ENCODE data around the gene STXBP5.

STXBP5 gene

DNA sequence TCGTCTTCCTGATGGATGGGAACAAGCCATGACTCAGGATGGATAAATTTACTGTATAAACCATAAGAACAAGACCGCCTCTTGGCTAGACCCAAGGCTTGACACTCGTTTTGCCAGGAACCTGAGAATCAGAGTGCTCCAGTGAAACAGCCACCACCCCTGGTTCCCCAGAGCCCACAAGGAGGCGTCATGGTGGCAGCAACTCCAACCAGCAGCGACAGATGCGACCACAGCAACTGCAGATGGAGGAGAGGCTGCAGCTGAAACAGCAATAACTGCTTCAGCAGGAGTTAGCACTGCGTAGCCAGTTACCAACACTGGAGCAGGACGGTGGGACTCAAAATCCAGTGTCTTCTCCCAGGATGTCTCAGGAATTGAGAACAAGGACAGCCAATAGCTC, 203.4 kb downstream of the STXBP5 start:
- no peak for ATAC-seq (replicated peaks)
- no peak for DNase-seq
- no peak overlapping the region for H3K4me3 Mint-ChIP-seq
- peaks cover 22 to 25% of the 10 kb centered on the region in 2 donors for H3K27me3 Mint-ChIP-seq
- no peaks in the 10 kb centered on the region for H3K4me1 Mint-ChIP-seq (ENCODE audit: low read depth in 2 of 2)
- H3K36me3 Mint-ChIP-seq (ENCODE audit: insufficient read depth), result no peaks in the 10 kb centered on the region
- no peaks in the 10 kb centered on the region for H3K9me3 Mint-ChIP-seq
- no peak overlapping the region for H3K27ac Mint-ChIP-seq

DNA sequence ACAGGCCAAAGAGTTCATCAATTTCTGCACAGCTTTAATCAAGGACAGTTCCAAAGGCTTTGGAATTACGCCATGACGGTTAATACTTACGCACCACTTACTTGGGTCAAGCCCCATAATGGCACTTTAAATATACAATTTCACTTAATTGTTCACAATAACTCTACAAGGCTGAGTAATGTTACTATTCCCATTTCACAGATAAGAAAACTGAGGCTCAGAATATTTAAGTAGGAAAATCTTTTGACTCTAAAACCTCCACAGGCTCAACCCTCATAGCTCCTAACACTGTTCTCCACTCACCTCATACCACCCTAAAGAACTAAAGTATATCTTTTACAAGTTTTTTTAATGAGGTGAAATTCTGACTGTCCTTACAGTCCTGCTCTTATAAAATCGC, 212.4 kb downstream of the STXBP5 start:
- ATAC-seq (replicated peaks) (no peak), DNase-seq (no peak)
- H3K36me3 Mint-ChIP-seq (ENCODE audit: insufficient read depth), result no peaks in the 10 kb centered on the region
- H3K9me3 Mint-ChIP-seq, result no peaks in the 10 kb centered on the region
- no peaks in the 10 kb centered on the region for H3K4me1 Mint-ChIP-seq (ENCODE audit: low read depth in 2 of 2)
- H3K4me3 Mint-ChIP-seq, result no peak overlapping the region
- H3K27me3 Mint-ChIP-seq, result peaks cover 12 to 25% of the 10 kb centered on the region in 2 donors
- H3K27ac Mint-ChIP-seq, result no peak overlapping the region

DNA sequence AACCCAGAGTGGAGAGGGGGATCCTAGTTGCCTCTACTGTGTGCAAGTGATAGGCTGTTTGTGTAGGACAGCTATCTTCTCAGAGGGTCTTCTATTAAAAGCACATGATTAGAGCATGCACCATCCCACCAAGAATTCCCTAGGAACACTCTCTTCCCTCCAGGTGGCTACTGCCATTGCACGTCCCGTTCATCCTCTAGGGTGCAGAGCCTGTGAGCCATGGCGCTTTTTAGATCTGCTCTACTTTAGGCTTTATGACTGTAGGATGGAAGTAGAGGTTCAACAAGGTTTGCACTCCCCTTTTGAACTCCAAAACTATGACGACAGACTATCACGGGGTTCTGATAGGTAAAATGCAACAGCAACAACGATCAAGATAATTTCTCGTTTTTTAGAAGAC, 213.7 kb downstream of the STXBP5 start:
- no peaks in the 10 kb centered on the region for H3K36me3 Mint-ChIP-seq (ENCODE audit: insufficient read depth)
- no peak overlapping the region for H3K27ac Mint-ChIP-seq
- H3K9me3 Mint-ChIP-seq, result no peaks in the 10 kb centered on the region
- H3K4me1 Mint-ChIP-seq (ENCODE audit: low read depth in 2 of 2), result no peaks in the 10 kb centered on the region
- H3K27me3 Mint-ChIP-seq, result peaks cover 0 to 12% of the 10 kb centered on the region in 2 donors
- H3K4me3 Mint-ChIP-seq, result no peak overlapping the region
- ATAC-seq (replicated peaks) (no peak), DNase-seq (no peak)

DNA sequence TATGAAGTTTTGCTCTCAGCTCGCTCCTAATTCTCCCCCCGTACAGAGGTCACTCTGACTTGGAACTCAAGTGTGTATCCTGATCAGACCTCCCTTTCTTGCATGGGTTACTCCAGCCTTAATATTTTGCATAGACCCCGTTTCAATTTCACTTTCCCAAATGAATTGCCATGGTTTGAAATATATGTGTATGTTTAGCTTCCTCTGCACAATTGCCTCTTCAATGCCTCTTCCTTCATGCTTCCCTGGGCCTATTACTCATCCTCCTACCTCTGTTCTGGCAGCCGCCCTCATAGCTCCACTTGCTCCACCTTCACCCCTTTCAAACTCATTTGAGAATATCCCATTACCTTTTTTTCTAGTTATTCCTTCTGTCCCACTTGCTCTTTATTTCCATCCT, 214.3 kb downstream of the STXBP5 start:
- Mint-ChIP-seq H3K9me3 (no peaks in the 10 kb centered on the region), H3K27ac (no peak overlapping the region), H3K27me3 (peaks cover 0 to 10% of the 10 kb centered on the region in 2 donors), H3K4me3 (no peak overlapping the region), H3K36me3 (ENCODE audit: insufficient read depth) (no peaks in the 10 kb centered on the region), H3K4me1 (ENCODE audit: low read depth in 2 of 2) (no peaks in the 10 kb centered on the region)
- ATAC-seq (replicated peaks), result no peak
- no peak for DNase-seq

DNA sequence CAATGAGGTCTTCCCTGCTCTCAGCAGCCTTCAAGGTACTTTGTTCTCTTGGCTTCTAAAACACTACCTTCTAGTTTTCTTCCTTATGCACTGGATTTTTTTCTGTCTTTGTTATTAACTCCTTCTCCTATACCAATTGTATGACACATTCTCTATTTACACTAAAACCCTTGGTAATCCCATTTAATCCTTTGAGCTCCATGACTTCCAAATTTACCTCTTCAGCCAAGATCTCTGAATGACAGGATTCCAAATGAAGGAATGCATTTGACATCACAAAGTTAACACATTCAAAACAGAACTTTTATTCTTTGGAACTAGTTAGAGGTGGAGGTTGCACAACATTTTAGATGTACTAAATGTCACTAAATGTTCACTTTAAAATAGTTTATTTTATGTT, 217.7 kb downstream of the STXBP5 start:
- peaks cover 0 to 10% of the 10 kb centered on the region in 2 donors for H3K27me3 Mint-ChIP-seq
- H3K9me3 Mint-ChIP-seq, result no peaks in the 10 kb centered on the region
- H3K4me1 Mint-ChIP-seq (ENCODE audit: low read depth in 2 of 2), result no peaks in the 10 kb centered on the region
- ATAC-seq (replicated peaks), result no peak
- no peak overlapping the region for H3K27ac Mint-ChIP-seq
- H3K4me3 Mint-ChIP-seq, result no peak overlapping the region
- no peak for DNase-seq
- no peaks in the 10 kb centered on the region for H3K36me3 Mint-ChIP-seq (ENCODE audit: insufficient read depth)

DNA sequence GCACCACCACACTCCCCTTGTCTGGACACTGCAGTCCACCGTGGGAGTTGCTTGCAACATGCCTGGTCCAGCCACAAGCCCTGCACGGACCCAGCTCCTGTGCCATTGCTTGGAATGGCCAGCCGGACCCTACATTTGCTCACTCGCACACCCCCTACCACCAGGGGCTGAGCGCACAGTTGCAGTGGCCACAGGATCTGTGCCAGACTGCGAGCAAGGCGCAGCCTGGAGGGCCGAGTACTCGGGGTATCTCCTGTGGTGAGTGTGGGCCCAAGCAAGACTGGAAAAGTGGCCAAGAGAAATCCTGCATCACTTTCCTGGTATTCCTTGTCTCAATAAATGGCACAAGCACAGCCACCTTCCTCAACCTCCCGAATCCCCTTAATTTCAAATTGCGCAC, 218.9 kb downstream of the STXBP5 start:
- H3K36me3 Mint-ChIP-seq (ENCODE audit: insufficient read depth), result no peaks in the 10 kb centered on the region
- H3K27me3 Mint-ChIP-seq, result peaks cover 0 to 10% of the 10 kb centered on the region in 2 donors
- no peak overlapping the region for H3K4me3 Mint-ChIP-seq
- DNase-seq (no peak), ATAC-seq (replicated peaks) (no peak)
- no peaks in the 10 kb centered on the region for H3K9me3 Mint-ChIP-seq
- no peak overlapping the region for H3K27ac Mint-ChIP-seq
- no peaks in the 10 kb centered on the region for H3K4me1 Mint-ChIP-seq (ENCODE audit: low read depth in 2 of 2)

DNA sequence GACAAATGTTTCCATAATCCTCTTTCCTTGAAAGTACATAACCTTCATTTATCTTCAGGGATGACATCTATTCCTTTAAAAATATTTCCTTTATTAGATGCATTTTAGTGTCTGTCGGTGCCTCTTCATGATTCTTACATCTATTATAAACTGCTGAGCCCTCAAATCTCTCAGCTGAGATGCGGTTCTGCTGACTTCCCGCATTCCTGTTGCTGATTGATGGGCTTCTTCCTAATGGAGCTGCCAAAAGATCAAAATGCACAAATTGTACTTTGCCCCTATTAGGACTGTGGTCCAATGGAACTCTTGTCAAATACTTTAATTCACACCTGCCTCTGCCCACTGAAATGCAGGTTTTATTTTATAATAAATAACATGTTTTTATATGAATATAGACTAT, 225.6 kb downstream of the STXBP5 start:
- Mint-ChIP-seq H3K9me3 (no peaks in the 10 kb centered on the region), H3K27me3 (peaks cover 11 to 28% of the 10 kb centered on the region in 2 donors), H3K27ac (no peak overlapping the region), H3K36me3 (ENCODE audit: insufficient read depth) (no peaks in the 10 kb centered on the region), H3K4me3 (no peak overlapping the region), H3K4me1 (ENCODE audit: low read depth in 2 of 2) (no peaks in the 10 kb centered on the region)
- ATAC-seq (replicated peaks) (no peak), DNase-seq (no peak)

DNA sequence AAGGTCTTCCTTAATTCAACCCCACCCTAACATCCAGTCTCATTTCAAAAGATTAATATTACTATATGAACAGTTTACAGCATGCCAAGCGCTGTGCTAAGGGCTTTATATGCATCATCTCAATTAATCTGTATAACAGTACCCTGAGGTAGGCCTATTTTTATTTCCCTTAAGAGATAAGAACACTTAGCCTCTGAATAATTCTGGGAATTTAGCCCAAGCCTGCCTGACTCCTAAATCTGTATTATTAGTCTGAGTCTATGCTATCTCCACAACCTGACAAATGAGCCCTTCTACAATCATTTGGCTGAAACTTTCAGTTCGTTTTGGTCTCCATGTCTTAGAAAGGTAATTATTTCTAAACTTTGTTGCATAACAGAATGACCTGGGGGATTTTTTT, 226.6 kb downstream of the STXBP5 start:
- ATAC-seq (replicated peaks), result no peak
- Mint-ChIP-seq H3K9me3 (no peaks in the 10 kb centered on the region), H3K36me3 (ENCODE audit: insufficient read depth) (no peaks in the 10 kb centered on the region), H3K27me3 (peaks cover 11 to 33% of the 10 kb centered on the region in 2 donors), H3K4me3 (no peak overlapping the region), H3K27ac (no peak overlapping the region), H3K4me1 (ENCODE audit: low read depth in 2 of 2) (no peaks in the 10 kb centered on the region)
- no peak for DNase-seq

DNA sequence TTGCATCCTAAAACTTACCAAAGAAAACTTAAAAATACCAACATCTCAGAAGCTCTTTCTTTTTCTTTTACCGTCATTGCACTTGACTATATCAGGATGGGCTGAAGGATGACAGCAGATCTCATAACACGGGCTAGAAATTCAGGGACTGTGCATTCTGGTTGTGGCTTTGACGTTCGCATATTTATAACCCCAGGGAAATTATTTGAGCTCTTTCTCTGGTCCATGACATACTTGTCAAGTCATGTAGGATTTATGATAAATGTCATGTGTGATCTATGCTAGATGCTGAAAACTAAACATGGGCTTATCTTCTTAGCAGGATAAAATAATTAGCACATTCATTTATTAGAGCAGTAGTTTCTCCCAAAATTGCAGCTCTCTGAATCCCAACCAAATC, 229.9 kb downstream of the STXBP5 start:
- no peaks in the 10 kb centered on the region for H3K36me3 Mint-ChIP-seq (ENCODE audit: insufficient read depth)
- no peaks in the 10 kb centered on the region for H3K4me1 Mint-ChIP-seq (ENCODE audit: low read depth in 2 of 2)
- peaks cover 11 to 39% of the 10 kb centered on the region in 2 donors for H3K27me3 Mint-ChIP-seq
- H3K9me3 Mint-ChIP-seq, result no peaks in the 10 kb centered on the region
- no peak overlapping the region for H3K4me3 Mint-ChIP-seq
- no peak for DNase-seq
- H3K27ac Mint-ChIP-seq, result no peak overlapping the region
- no peak for ATAC-seq (replicated peaks)

DNA sequence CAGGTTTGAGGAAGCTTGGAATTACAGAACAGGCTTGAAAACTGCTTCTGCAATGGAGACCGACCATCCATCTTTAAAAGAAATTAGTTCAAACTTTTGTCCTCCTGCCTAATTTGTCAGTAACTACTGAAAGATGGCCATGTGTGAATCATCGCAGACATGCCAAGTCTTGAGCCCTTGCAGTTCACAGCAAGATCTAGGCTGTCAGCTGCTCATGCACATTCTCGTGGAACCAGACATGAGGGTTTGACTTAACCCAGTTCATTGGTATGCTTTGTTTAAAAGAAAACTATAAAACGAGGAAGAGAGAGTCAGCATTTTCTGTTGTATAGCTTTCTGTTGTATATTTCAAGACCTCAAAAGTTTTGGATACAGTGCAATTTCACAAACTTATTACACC, 230.3 kb downstream of the STXBP5 start:
- Mint-ChIP-seq H3K4me3 (no peak overlapping the region), H3K36me3 (ENCODE audit: insufficient read depth) (no peaks in the 10 kb centered on the region), H3K9me3 (no peaks in the 10 kb centered on the region), H3K27me3 (peaks cover 11 to 39% of the 10 kb centered on the region in 2 donors), H3K27ac (no peak overlapping the region), H3K4me1 (ENCODE audit: low read depth in 2 of 2) (no peaks in the 10 kb centered on the region)
- no peak for DNase-seq
- ATAC-seq (replicated peaks), result no peak

DNA sequence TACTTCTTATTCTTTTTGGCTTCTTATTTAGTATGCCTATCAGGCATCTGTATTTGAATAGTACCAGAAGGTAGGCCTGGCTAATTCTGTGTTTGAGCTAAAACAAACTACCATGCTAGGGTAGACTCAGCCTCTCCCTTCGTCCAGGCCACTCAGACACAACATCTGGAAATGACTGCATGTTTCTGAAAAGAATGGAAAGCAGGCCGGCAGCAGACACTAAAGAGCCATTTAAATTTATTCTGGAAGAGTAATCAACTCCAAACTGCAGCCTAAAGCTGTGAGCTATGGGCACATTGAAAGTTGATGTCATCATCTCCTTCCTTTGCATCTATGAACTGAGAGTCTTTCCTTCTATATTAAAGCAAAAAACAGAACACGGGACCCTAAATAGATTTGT, 233.4 kb downstream of the STXBP5 start:
- DNase-seq (no peak), ATAC-seq (replicated peaks) (no peak)
- Mint-ChIP-seq H3K9me3 (no peaks in the 10 kb centered on the region), H3K4me3 (no peak overlapping the region), H3K27me3 (peaks cover 11 to 30% of the 10 kb centered on the region in 2 donors), H3K27ac (no peak overlapping the region), H3K4me1 (ENCODE audit: low read depth in 2 of 2) (no peaks in the 10 kb centered on the region), H3K36me3 (ENCODE audit: insufficient read depth) (no peaks in the 10 kb centered on the region)

DNA sequence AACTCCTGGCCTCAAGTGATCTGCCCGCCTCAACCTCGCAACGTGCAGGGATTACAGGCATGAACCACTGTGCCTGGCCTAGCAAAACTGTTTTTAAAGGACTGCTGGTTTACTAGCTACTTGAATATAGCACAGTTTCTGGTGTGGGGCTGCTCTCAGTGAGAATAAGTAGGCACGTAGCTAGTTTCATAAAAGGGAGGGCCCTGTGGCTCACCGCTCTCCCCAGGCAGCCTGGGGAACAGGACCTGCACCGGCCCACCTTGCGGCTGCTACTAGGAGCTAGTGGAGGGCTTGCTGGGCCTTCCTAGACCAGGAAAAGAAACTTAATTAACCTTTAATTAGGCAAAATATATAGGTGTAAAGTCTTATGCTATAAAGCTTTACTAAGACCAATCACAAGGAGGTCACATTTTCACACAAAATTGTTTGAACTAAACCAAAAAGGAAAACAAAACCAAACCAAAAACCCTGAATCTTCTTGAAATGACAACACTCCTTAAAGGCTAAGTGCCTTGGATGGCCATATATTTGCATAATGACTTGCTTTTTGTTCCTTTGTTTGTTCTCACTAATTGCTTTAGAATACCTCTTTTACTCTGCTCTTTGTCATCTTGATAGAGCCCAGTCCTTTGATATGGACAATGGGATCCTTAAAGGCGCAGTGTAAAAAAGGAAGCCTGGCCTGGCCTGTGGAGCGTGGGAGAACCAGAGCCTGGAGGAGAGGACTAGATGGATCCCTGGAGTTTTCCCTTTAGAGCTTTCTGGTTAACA, 234.7 kb downstream of the STXBP5 start:
- no peak for ATAC-seq (replicated peaks)
- no peaks in the 10 kb centered on the region for H3K9me3 Mint-ChIP-seq
- H3K27ac Mint-ChIP-seq, result no peak overlapping the region

More for the DNA sequence above, 234.7 kb downstream of the STXBP5 start:
- Mint-ChIP-seq H3K27me3 (peaks cover under 1 to 17% of the 10 kb centered on the region in 2 donors), H3K36me3 (ENCODE audit: insufficient read depth) (no peaks in the 10 kb centered on the region), H3K4me3 (no peak overlapping the region), H3K4me1 (ENCODE audit: low read depth in 2 of 2) (no peaks in the 10 kb centered on the region)
- no peak for DNase-seq
